IPS-20b (cell line): Measurements from ENCODE around the gene KCNK15.

Source experiments
- H3K27ac ChIP-seq: one replicate; pipeline ENCODE4 v1.5.1; 2013; ENCODE audit warnings: low read length
- H3K27me3 ChIP-seq: 2 replicates; pipeline ENCODE4 v1.6.1; 2013; ENCODE audit warnings: mild to moderate bottlenecking, low read length, inconsistent platforms; ENCODE audit not compliant: insufficient read depth
- H3K36me3 ChIP-seq: 2 replicates; pipeline ENCODE4 v1.6.1; 2013; ENCODE audit warnings: low read depth, mild to moderate bottlenecking, inconsistent platforms, low read length, moderate library complexity; ENCODE audit not compliant: insufficient read depth
- H3K4me1 ChIP-seq: 2 replicates; pipeline ENCODE4 v1.6.1; 2013; ENCODE audit warnings: mild to moderate bottlenecking, control low read depth, inconsistent platforms, low read length, moderate library complexity; ENCODE audit not compliant: insufficient read depth
- H3K4me3 ChIP-seq: 2 replicates; pipeline ENCODE4 v1.5.1; 2013; ENCODE audit warnings: mild to moderate bottlenecking, low read length, inconsistent platforms
- H3K9ac ChIP-seq: 2 replicates; pipeline ENCODE4 v1.6.1; 2013; ENCODE audit warnings: low read depth, mild to moderate bottlenecking, inconsistent platforms, low read length, moderate library complexity
- H3K9me3 ChIP-seq: 2 replicates; pipeline ENCODE4 v1.6.1; 2013; ENCODE audit warnings: mild to moderate bottlenecking, low read depth, low read length, inconsistent platforms; ENCODE audit not compliant: insufficient read depth

The KCNK15 gene

DNA sequence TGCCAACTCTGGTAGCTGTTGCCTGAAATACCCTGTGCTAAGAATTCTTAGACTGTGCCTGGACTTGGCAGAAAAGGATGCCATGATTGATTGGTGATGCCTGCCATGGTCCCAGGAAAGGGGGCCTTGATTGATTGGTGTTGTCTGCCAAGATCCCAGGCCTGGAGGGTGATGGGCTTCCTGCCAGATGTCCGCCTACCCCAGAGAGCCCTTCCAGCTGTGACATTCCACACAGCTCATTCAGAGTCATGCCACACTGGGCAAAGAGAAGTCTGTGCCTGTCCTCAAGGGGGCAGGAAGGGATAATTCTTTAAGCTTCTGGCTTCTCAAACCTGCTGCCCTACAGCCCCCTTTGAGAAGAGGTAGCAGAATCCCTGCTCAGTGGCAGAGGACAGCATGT is 40.1 kb downstream of the KCNK15 start:
- no peaks in the 10 kb centered on the region for H3K36me3 ChIP-seq
- H3K27ac ChIP-seq = no peak overlapping the region
- H3K4me1 ChIP-seq = peaks cover 15% of the 10 kb centered on the region; the same call in 1 of the 2 replicates
- H3K4me3 ChIP-seq = no peak overlapping the region
- H3K9ac ChIP-seq = no peak overlapping the region; the same call in 1 of the 2 replicates
- no peaks in the 10 kb centered on the region for H3K27me3 ChIP-seq
- no peaks in the 10 kb centered on the region for H3K9me3 ChIP-seq

DNA sequence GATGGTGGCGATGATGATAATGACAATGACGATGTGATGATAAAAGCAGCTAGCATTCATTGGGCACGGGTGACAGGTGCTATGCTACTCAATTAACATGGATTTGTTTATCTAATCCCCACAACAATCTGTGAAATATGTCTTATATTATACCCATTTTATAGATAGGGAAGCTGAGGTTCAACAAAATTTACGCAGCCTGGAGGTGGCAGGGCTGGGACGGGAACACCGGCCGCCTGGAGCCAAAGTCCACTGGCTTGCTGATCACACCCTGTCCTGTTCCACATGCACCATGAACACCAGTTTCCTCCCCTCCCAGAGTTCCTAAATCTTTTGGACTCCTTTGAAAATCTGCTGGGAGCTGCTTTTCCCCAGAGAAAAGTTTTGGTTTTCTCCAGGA is 41.6 kb downstream of the KCNK15 start:
- Histone ChIP-seq H3K4me1 (peaks cover 15% of the 10 kb centered on the region; the same call in 1 of the 2 replicates), H3K27ac (no peak overlapping the region), H3K9ac (no peak overlapping the region), H3K27me3 (no peaks in the 10 kb centered on the region), H3K36me3 (no peaks in the 10 kb centered on the region), H3K4me3 (no peak overlapping the region), H3K9me3 (no peaks in the 10 kb centered on the region)

DNA sequence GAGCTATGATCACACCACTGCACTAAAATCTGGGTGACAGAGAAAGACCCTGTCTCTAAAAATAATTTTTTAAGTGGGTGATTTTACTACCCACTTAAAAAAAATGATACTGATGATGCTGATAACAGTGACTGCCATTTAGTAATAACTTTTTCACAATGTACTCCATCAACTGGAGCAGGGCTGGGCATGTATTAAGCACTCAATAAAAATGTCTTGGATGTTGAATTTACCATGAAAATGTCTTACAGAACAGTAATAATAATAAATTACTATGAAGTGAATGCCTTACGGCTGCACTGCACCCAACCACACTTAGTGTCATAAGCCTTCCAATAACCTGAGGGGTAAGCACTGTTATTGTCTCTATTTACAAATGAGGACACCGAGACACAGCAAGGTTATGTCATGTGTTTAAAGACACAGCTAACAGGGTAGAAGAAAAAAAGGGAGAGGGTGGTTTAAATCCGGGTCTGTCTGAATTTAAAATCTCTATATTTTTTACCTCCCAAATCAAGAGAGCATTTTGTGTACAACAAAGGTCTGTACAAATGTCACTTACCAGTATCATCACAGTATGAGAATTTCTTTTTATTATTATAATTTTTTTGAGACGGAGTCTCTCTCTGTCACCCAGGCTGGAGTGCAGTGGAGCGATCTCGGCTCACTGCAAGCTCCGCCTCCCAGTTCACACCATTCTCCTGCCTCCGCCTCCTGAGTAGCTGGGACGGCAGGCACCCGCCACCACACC is 43.2 kb downstream of the KCNK15 start:
- no peaks in the 10 kb centered on the region for H3K36me3 ChIP-seq
- H3K27me3 ChIP-seq = no peaks in the 10 kb centered on the region
- peaks cover 15% of the 10 kb centered on the region; the same call in 1 of the 2 replicates for H3K4me1 ChIP-seq
- no peak overlapping the region for H3K4me3 ChIP-seq
- no peaks in the 10 kb centered on the region for H3K9me3 ChIP-seq
- no peak overlapping the region for H3K27ac ChIP-seq
- no peak overlapping the region for H3K9ac ChIP-seq

DNA sequence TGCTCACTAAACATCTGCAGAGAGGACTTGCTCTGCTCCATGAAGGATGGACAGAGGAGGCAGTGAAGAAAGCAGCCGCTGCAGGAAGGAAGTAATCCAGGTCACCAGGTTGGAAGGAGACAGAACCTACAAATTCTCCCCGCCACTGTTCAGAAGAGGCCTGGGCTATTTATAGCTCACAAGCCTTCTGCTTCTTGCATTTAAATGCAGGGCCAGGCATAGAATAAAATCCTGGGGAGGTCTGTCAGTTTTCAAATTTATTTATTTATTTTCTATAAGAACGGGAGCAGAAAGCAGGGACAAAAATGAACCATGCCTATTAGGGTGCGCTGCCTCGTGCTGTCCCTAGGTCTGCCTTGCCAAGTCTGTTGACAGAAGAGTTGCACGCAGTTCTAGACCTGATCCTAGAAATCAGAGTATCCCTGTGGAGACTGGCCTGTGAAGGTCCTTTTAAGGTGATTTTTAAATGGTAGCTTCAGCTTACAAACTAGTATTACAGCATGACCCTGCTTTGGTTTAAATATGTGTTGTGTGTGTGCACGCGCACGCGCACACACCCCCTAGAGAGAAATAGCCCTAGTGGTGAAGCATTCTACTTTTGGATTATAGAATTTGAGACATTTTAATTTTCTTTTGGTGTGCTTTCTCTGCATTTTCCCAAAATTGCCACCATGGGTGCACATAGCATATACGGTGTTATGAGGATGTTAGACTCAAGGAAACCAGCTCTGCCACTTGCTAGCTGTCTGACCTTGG is 45.2 kb downstream of the KCNK15 start:
- H3K4me1 ChIP-seq = peaks cover 2% of the 10 kb centered on the region; the same call in 1 of the 2 replicates
- no peak overlapping the region for H3K4me3 ChIP-seq
- H3K27ac ChIP-seq = no peak overlapping the region
- no peak overlapping the region for H3K9ac ChIP-seq
- no peaks in the 10 kb centered on the region for H3K27me3 ChIP-seq
- H3K9me3 ChIP-seq = no peaks in the 10 kb centered on the region
- no peaks in the 10 kb centered on the region for H3K36me3 ChIP-seq

- Histone ChIP-seq H3K36me3 (no peaks in the 10 kb centered on the region), H3K27me3 (no peaks in the 10 kb centered on the region), H3K9ac (no peak overlapping the region), H3K4me1 (peaks cover 7% of the 10 kb centered on the region; the same call in 1 of the 2 replicates), H3K4me3 (no peak overlapping the region), H3K9me3 (no peaks in the 10 kb centered on the region), H3K27ac (no peak overlapping the region)
These were observed 47.1 kb downstream of the KCNK15 start for GRCh38 chr20:44792796-44793195.

- Histone ChIP-seq H3K9ac (no peak overlapping the region), H3K27ac (no peak overlapping the region), H3K4me3 (no peak overlapping the region), H3K4me1 (peaks cover 7% of the 10 kb centered on the region; the same call in 1 of the 2 replicates), H3K36me3 (no peaks in the 10 kb centered on the region), H3K27me3 (no peaks in the 10 kb centered on the region), H3K9me3 (no peaks in the 10 kb centered on the region)
These were observed 50.2 kb downstream of the KCNK15 start for GRCh38 chr20:44795836-44796235.

GRCh38 chr20:44796311-44796710 is 50.6 kb downstream of the KCNK15 start:
- H3K4me1 ChIP-seq = peaks cover 7% of the 10 kb centered on the region; the same call in 1 of the 2 replicates
- H3K9ac ChIP-seq = no peak overlapping the region
- H3K9me3 ChIP-seq = no peaks in the 10 kb centered on the region
- H3K36me3 ChIP-seq = no peaks in the 10 kb centered on the region
- no peak overlapping the region for H3K4me3 ChIP-seq
- H3K27ac ChIP-seq = no peak overlapping the region
- no peaks in the 10 kb centered on the region for H3K27me3 ChIP-seq

- Histone ChIP-seq H3K27me3 (no peaks in the 10 kb centered on the region), H3K9ac (no peak overlapping the region), H3K4me1 (peaks cover 7% of the 10 kb centered on the region; the same call in 1 of the 2 replicates), H3K9me3 (no peaks in the 10 kb centered on the region), H3K4me3 (no peak overlapping the region), H3K36me3 (no peaks in the 10 kb centered on the region), H3K27ac (no peak overlapping the region)
These were observed 51.2 kb downstream of the KCNK15 start for GRCh38 chr20:44796758-44797457.

GRCh38 chr20:44799691-44800090 is 54.0 kb downstream of the KCNK15 start:
- no peaks in the 10 kb centered on the region for H3K36me3 ChIP-seq
- no peaks in the 10 kb centered on the region for H3K27me3 ChIP-seq
- H3K4me1 ChIP-seq = peaks cover 7% of the 10 kb centered on the region; the same call in 1 of the 2 replicates
- H3K9me3 ChIP-seq = no peaks in the 10 kb centered on the region
- H3K9ac ChIP-seq = no peak overlapping the region
- no peak overlapping the region for H3K27ac ChIP-seq
- no peak overlapping the region for H3K4me3 ChIP-seq

- Histone ChIP-seq H3K4me3 (no peak overlapping the region), H3K9me3 (no peaks in the 10 kb centered on the region), H3K27me3 (no peaks in the 10 kb centered on the region)
These were observed 54.9 kb downstream of the KCNK15 start for GRCh38 chr20:44800391-44801046.

More at GRCh38 chr20:44800391-44801046, 54.9 kb downstream of the KCNK15 start:
- H3K4me1 ChIP-seq = peaks cover 10% of the 10 kb centered on the region
- no peaks in the 10 kb centered on the region for H3K36me3 ChIP-seq
- no peak overlapping the region for H3K9ac ChIP-seq
- no peak overlapping the region for H3K27ac ChIP-seq
